ENCODE measurements around the gene ZBTB45. TPM values are rescaled to one million over a fixed set of nuclear protein-coding genes. Genes with fewer than 3 reads are reported as not detected.

ZBTB45 gene
- total and polyA plus RNA-seq, 12 donors: 7.1 to 13.3 (median 9.3) TPM

GRCh38 chr19:58516964-58517833, 2.4 kb downstream of the ZBTB45 start:
- Histone ChIP-seq H3K27me3 (no peaks in the 10 kb centered on the region), H3K36me3 (peaks cover 0 to 32% (median 16%) of the 10 kb centered on the region in 9 donors), H3K27ac (no peak overlapping the region), H3K4me3 (no peak overlapping the region), H3K4me1 (peaks cover 11 to 66% (median 46%) of the 10 kb centered on the region in 9 donors), H3K9me3 (no peaks in the 10 kb centered on the region)
- DNase-seq: no peak
- intact Hi-C loops (cut with DNase I): no loop called here
- TF ChIP-seq CTCF (IDR thresholded peaks at IDR 0.05): no peak
- no peak for ATAC-seq
- 90 to 93% methylated on average over 65 of the region's 65 CpGs for whole genome bisulfite sequencing, 2 donors

- peaks cover 11 to 64% (median 46%) of the 10 kb centered on the region in 9 donors for H3K4me1 ChIP-seq
- H3K27me3 ChIP-seq: no peaks in the 10 kb centered on the region
- peaks cover 0 to 32% (median 16%) of the 10 kb centered on the region in 9 donors for H3K36me3 ChIP-seq
- DNase-seq (no peak), ATAC-seq (no peak)
- intact Hi-C loops (cut with DNase I): no loop called here
- H3K4me3 ChIP-seq: no peak overlapping the region
- 87 to 88% methylated on average over 25 of the region's 25 CpGs for WGBS, 2 donors
- no peak for TF ChIP-seq CTCF (IDR thresholded peaks at IDR 0.05)
- no peaks in the 10 kb centered on the region for H3K9me3 ChIP-seq
- no peak overlapping the region for H3K27ac ChIP-seq
Measured at GRCh38 chr19:58516246-58516836, 3.3 kb downstream of the ZBTB45 start.

- no peak overlapping the region for H3K27ac ChIP-seq
- DNase-seq (no peak), ATAC-seq (no peak)
- peaks cover 0 to 32% (median 16%) of the 10 kb centered on the region in 9 donors for H3K36me3 ChIP-seq
- 85 to 89% methylated on average over 2 of the region's 2 CpGs for WGBS, 2 donors
- no peaks in the 10 kb centered on the region for H3K9me3 ChIP-seq
- peaks cover 11 to 56% (median 39%) of the 10 kb centered on the region in 9 donors for H3K4me1 ChIP-seq
- no peaks in the 10 kb centered on the region for H3K27me3 ChIP-seq
- intact Hi-C loops (cut with DNase I): no loop called here
- H3K4me3 ChIP-seq: no peak overlapping the region
- no peak for TF ChIP-seq CTCF (IDR thresholded peaks at IDR 0.05)
Measured at GRCh38 chr19:58515259-58515658, 4.4 kb downstream of the ZBTB45 start.

- peak overlapping the region in 8 of 10 donors; percentile 30 to 54 (median 50) for H3K4me3 ChIP-seq
- H3K27me3 ChIP-seq: no peaks in the 10 kb centered on the region
- no peak for ATAC-seq
- peaks cover 11 to 54% (median 39%) of the 10 kb centered on the region in 9 donors for H3K4me1 ChIP-seq
- peak overlapping the region in 6 of 10 donors; percentile 30 to 72 (median 58) for H3K27ac ChIP-seq
- H3K9me3 ChIP-seq: no peaks in the 10 kb centered on the region
- peaks cover 0 to 32% (median 16%) of the 10 kb centered on the region in 9 donors for H3K36me3 ChIP-seq
- 71 to 81% methylated on average over 3 of the region's 3 CpGs for WGBS, 2 donors
- DNase-seq: no peak
- no peak for TF ChIP-seq CTCF (IDR thresholded peaks at IDR 0.05)
- intact Hi-C loops (cut with DNase I): no loop called here
Measured at GRCh38 chr19:58514564-58515022, 5.0 kb downstream of the ZBTB45 start.

Data from heart right ventricle (tissue), 16 donors.